ENCODE measurements around the gene MAP3K14. TPM values are rescaled to one million over a fixed set of nuclear protein-coding genes. Genes with fewer than 3 reads are reported as not detected.

Gene MAP3K14
- total RNA-seq (10 to 100 TPM; 21.8 to 53.5 (median 30.1) TPM), polyA plus RNA-seq (10 to 100 TPM; 12.4 to 28.1 (median 24.6) TPM)
- long read RNA-seq, donor 1, full-length matches to known transcripts = 16 of 33 reads
- long read RNA-seq, donor 1, partial matches to known transcripts = 10 of 33 reads
- long read RNA-seq, donor 1, other reads (novel, unspliced or antisense) = 7 of 33 reads
- long read RNA-seq, donor 2, full-length matches to known transcripts = 42 of 110 reads
- long read RNA-seq, donor 2, partial matches to known transcripts = 44 of 110 reads
- long read RNA-seq, donor 2, other reads (novel, unspliced or antisense) = 24 of 110 reads

DNA sequence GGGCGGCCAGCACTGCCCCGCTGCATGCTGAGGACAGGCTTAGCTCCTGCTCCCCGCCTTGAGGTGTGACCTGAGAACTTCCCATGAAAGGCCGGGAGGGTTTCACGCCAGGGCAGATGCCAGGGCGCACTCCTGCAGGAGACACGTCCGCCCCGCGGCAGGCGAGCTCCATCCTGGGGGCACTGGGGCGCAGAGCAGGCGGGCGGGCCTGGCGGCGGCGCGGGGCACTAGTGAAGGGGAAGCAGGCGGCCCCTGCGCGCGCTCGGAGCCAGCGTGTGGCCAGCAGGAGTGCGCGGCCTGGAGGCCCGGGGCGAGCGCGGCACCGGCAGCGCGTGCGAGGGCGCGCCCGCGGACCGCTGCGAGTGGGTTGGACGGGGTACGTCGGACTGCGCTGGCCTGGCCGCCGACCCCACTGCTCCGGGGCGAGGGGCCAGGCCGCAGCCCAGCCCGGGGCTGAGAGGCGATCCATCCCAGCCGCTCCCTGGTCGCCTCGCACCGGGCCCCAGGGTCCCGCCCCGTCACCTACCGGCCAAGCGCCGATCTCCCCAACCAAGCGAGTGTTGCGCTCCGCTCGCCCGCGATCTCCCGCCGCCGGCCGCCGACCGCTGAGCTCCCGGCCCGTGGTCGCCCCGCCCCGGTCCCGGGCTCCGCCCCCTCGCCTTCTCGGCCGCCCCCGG, at the start of gene MAP3K14:
MAP3K14 (minus strand) TSS at position 587 of the 677 bp plus-strand sequence. CDS start 26,275 bp downstream, outside the sequence.
- DNase-seq (peak; percentile 82 to 90), ATAC-seq (peak; percentile 32 to 47 (median 38))
- intact Hi-C loops (cut with DNase I) = loop anchor here (1.0 to 10.0 kb wide), 5 partner anchors 34 to 66 kb away; partner anchors contain the start of gene SPATA32 (in 1 of the 2)
- Histone ChIP-seq H3K36me3 (ENCODE audit: insufficient read depth in 1 of 2, low read depth in 1 of 2) (no peaks in the 10 kb centered on the region), H3K27me3 (ENCODE audit: insufficient read depth in 3 of 3, low read length in 2 of 3) (no peaks in the 10 kb centered on the region), H3K4me1 (peaks cover 46% of the 10 kb centered on the region), H3K4me3 (peak within 1 kb of the TSS; percentile 93), H3K27ac (peak within 1 kb of the TSS; percentile 94), H3K9me3 (no peaks in the 10 kb centered on the region)
- WGBS, 3 donors = 0% methylated on average over 30 to 83 of the region's 83 CpGs
- TF ChIP-seq, protein P1, sequence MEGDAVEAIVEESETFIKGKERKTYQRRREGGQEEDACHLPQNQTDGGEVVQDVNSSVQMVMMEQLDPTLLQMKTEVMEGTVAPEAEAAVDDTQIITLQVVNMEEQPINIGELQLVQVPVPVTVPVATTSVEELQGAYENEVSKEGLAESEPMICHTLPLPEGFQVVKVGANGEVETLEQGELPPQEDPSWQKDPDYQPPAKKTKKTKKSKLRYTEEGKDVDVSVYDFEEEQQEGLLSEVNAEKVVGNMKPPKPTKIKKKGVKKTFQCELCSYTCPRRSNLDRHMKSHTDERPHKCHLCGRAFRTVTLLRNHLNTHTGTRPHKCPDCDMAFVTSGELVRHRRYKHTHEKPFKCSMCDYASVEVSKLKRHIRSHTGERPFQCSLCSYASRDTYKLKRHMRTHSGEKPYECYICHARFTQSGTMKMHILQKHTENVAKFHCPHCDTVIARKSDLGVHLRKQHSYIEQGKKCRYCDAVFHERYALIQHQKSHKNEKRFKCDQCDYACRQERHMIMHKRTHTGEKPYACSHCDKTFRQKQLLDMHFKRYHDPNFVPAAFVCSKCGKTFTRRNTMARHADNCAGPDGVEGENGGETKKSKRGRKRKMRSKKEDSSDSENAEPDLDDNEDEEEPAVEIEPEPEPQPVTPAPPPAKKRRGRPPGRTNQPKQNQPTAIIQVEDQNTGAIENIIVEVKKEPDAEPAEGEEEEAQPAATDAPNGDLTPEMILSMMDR (IDR thresholded peaks at IDR 0.05) = no peak

DNA sequence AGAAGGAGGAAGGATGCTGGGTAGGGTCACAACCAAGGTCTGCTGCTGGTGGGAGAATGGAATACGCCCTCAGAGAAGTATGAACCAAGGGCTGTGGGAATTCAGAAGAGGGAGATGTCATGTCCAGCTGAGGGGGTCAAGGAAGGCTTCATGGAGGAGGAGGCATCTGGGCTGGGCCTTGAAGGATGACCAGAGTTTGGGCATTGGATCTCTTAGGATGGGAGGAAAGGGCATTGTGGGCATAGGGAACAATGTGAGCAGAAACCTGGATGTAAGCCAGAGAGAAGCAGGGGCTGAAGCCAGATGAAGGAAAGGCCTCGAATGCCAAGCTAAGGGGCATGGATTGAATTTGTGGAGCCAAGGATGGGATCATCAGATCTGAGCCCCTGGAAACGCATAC, 49.2 kb upstream of the MAP3K14 start:
- no peaks in the 10 kb centered on the region for H3K9me3 ChIP-seq
- H3K27ac ChIP-seq = no peak overlapping the region
- no peak overlapping the region for H3K4me3 ChIP-seq
- no peaks in the 10 kb centered on the region for H3K27me3 ChIP-seq (ENCODE audit: insufficient read depth in 3 of 3, low read length in 2 of 3)
- H3K36me3 ChIP-seq (ENCODE audit: insufficient read depth in 1 of 2, low read depth in 1 of 2) = no peaks in the 10 kb centered on the region
- no peak for DNase-seq
- H3K4me1 ChIP-seq = peaks cover 4% of the 10 kb centered on the region
- intact Hi-C loops (cut with DNase I) = no loop called here
- ATAC-seq = no peak
- TF ChIP-seq, protein P1 (IDR thresholded peaks at IDR 0.05) = no peak
- WGBS, 3 donors = 58 to 90% (median 86%) methylated on average over 3 of the region's 3 CpGs

DNA sequence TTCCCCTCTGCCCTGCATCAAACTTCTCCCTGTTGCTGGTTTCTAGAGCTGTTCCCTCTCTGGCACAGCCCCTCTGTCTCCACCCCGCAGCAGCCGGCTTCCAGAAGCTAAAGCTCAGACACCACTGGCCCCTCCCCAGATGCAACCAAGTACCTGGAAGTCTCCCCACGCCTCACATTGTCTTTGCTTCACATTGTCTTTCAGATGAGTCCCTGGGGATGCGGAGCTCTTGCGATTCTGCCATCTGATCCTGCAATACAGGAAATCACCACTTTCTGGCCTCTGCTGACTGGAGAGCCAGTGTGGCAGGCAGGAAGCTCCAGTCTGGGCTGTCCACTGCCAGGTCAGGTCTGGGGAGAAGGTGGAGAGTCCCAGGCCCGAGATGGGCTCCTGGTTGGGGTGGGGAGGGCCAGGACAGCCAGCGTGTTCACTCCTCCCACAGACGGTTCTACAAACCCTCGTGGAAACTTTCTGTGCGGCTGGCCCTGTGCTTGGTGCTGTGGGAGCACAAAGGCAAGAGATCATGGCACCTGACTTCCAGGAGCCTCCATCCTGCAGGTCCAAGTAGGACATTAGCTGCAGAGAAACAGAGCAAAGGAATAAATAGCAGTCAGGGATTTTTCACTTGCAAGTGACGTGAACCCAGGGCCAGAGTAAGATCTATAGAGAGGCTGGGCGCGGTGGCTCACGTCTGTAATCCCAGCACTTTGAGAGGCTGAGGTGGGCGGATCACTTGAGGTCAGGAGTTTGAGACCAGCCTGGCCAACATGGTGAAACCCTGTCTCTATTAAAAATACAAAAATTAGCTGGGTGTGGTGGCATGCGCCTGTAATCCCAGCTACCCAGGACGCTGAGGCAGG, 47.9 kb upstream of the MAP3K14 start:
- DNase-seq (no peak), ATAC-seq (no peak)
- intact Hi-C loops (cut with DNase I) = no loop called here
- H3K27me3 ChIP-seq (ENCODE audit: insufficient read depth in 3 of 3, low read length in 2 of 3) = no peaks in the 10 kb centered on the region
- 63 to 68% (median 67%) methylated on average over 17 of the region's 17 CpGs for WGBS, 3 donors
- H3K27ac ChIP-seq = no peak overlapping the region
- no peak overlapping the region for H3K4me3 ChIP-seq
- H3K9me3 ChIP-seq = no peaks in the 10 kb centered on the region
- TF ChIP-seq, protein P1 (IDR thresholded peaks at IDR 0.05) = no peak
- H3K36me3 ChIP-seq (ENCODE audit: insufficient read depth in 1 of 2, low read depth in 1 of 2) = no peaks in the 10 kb centered on the region
- peaks cover 4% of the 10 kb centered on the region for H3K4me1 ChIP-seq

DNA sequence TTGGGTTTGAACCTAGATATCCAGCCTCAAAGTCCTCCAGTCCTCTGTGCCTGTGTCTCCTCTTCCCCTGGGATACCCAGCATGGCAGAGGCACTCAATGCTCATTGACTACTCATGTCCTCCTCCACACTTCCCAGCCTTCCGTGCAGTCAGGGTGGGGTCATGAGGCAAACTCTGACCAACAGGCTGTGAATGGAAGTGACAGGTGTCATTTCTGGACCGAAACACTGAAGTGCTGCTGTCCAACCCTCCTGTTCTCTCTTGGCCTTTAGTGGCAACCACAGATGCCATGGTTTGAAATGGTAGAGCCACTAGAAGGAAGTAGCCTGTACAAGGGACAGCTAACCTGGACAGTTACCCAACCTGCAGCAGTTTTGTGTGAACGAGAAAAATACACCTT, 46.7 kb upstream of the MAP3K14 start:
- Histone ChIP-seq H3K4me1 (peaks cover 4% of the 10 kb centered on the region), H3K27ac (peak overlapping the region; percentile 44), H3K4me3 (no peak overlapping the region), H3K36me3 (ENCODE audit: insufficient read depth in 1 of 2, low read depth in 1 of 2) (no peaks in the 10 kb centered on the region), H3K9me3 (no peaks in the 10 kb centered on the region), H3K27me3 (ENCODE audit: insufficient read depth in 3 of 3, low read length in 2 of 3) (no peaks in the 10 kb centered on the region)
- intact Hi-C loops (cut with DNase I) = no loop called here
- TF ChIP-seq, protein P1 (IDR thresholded peaks at IDR 0.05) = no peak
- DNase-seq (no peak), ATAC-seq (peak; percentile 46 to 95 (median 80))
- WGBS, 3 donors = 31 to 42% (median 34%) methylated on average over 3 of the region's 3 CpGs
